ENCODE data around the gene ANKRD33. TPM values are rescaled to one million over a fixed set of nuclear protein-coding genes. Genes with fewer than 3 reads are reported as not detected.

ANKRD33 gene
- total RNA-seq, 1 donor from 2014 or later = 0.22 TPM

DNA sequence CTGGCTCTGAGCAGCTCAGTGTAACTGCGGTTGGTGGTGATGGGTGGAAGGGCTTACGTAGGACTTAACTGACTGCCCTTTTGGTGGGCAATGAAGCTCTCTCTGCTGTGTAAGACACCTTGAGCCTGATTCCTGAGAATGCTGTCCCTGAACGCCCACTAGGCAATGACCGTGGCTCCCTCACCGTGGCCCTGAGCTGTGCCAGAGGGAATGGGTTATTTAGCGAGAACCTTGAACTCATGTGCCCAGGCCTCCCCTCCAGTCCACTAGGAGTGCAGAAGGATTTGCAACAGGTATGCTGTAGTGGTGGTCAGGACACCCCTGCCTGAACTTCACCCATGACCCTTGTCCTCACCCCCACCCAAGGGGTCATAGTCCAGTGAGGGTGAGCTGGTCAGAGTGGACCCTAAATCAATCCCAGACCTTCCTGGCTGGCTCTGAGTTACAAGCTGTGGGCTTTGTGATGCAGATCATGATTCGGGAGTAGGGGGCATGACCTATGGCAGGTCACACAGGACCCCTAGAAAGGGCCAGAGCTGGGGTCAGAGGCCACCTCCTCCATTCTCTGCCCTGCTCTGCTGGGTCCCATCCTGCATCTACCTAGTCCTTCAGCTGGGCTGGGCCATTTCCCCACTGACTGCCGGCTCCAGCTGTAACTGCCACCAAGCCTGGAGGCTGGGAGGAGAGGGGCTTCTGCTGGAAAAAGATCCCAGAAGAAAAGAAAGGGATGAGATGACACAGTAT, 14.5 kb upstream of the ANKRD33 start:
- H3K9me3 Mint-ChIP-seq = no peaks in the 10 kb centered on the region
- H3K4me1 Mint-ChIP-seq = peaks cover 42% of the 10 kb centered on the region
- DNase-seq (ENCODE audit: low spot score in 2 of 2, unreplicated experiment in 2 of 2) = no peak
- H3K4me3 Mint-ChIP-seq = no peak overlapping the region
- peaks cover 12% of the 10 kb centered on the region for H3K27me3 Mint-ChIP-seq (ENCODE audit: low read depth)
- TF ChIP-seq, protein P1, sequence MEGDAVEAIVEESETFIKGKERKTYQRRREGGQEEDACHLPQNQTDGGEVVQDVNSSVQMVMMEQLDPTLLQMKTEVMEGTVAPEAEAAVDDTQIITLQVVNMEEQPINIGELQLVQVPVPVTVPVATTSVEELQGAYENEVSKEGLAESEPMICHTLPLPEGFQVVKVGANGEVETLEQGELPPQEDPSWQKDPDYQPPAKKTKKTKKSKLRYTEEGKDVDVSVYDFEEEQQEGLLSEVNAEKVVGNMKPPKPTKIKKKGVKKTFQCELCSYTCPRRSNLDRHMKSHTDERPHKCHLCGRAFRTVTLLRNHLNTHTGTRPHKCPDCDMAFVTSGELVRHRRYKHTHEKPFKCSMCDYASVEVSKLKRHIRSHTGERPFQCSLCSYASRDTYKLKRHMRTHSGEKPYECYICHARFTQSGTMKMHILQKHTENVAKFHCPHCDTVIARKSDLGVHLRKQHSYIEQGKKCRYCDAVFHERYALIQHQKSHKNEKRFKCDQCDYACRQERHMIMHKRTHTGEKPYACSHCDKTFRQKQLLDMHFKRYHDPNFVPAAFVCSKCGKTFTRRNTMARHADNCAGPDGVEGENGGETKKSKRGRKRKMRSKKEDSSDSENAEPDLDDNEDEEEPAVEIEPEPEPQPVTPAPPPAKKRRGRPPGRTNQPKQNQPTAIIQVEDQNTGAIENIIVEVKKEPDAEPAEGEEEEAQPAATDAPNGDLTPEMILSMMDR (IDR thresholded peaks at IDR 0.05; ENCODE audit: unreplicated experiment) = no peak
- H3K36me3 Mint-ChIP-seq = no peaks in the 10 kb centered on the region
- no peak overlapping the region for H3K27ac Mint-ChIP-seq

DNA sequence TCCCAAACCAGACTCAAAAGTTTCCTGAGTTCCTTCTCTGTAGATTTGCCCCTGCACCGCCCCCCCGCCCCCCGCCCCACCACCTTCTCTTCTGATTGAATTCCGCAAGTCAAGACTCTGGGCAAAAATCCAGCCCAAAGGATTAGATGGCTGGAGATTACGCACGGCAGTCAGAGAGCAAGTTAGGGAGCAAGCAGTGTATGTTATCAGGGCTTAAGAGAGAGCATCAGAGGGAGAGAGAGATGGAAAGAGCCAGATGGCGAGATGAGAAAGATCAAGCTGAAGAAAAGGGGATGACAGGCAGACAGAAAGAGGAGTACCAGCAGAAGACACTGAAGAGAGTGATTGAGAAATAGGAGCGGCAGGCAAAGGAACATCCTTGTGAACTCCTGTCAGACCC, 13.9 kb upstream of the ANKRD33 start:
- no peak overlapping the region for H3K4me3 Mint-ChIP-seq
- H3K27ac Mint-ChIP-seq = peak overlapping the region; percentile 19
- H3K27me3 Mint-ChIP-seq (ENCODE audit: low read depth) = peaks cover 6% of the 10 kb centered on the region
- H3K36me3 Mint-ChIP-seq = no peaks in the 10 kb centered on the region
- H3K4me1 Mint-ChIP-seq = peaks cover 36% of the 10 kb centered on the region
- TF ChIP-seq, protein P1 (IDR thresholded peaks at IDR 0.05; ENCODE audit: unreplicated experiment) = no peak
- no peaks in the 10 kb centered on the region for H3K9me3 Mint-ChIP-seq
- DNase-seq (ENCODE audit: low spot score in 2 of 2, unreplicated experiment in 2 of 2) = no peak

DNA sequence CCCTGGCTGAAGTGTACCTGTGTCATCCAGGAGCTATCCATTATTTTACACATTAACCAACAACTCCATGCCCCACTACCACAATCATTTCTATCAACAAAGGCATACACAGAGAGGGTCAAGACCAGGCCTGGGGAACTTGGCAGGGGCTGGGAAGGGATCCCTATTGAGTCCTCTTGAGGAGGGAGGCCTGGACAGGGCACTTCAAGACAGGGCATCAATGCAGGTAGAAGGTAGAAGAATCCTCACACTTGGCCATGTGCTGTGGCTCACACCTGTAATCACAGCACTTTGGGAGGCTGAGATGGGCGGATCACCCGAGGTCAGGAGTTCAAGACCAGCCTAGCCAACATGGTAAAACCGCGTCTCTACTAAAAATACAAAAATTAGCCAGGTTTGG, 13.4 kb upstream of the ANKRD33 start:
- Mint-ChIP-seq H3K4me3 (no peak overlapping the region), H3K4me1 (peaks cover 34% of the 10 kb centered on the region), H3K9me3 (no peaks in the 10 kb centered on the region), H3K36me3 (no peaks in the 10 kb centered on the region), H3K27ac (no peak overlapping the region), H3K27me3 (ENCODE audit: low read depth) (peaks cover 6% of the 10 kb centered on the region)
- DNase-seq (ENCODE audit: low spot score in 2 of 2, unreplicated experiment in 2 of 2) = no peak
- TF ChIP-seq, protein P1 (IDR thresholded peaks at IDR 0.05; ENCODE audit: unreplicated experiment) = no peak

DNA sequence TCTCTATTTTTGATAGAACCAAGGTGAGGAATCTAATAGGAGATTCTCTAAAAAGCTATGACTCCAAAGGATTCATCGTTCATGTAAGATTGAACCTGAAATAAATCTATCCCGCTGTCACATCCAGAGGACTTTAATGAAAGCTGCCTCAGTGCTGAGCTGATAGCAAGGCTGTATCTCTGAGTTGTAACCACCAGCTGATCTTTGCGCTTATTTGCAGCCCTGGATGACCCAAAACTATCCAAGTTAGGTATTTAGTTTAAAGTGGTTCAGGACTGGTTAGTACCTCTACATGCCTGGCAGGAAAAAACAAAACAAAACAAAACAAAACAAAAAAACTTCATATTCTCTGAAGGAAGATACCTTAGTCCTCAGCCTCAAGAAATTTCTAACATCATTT, 8.8 kb upstream of the ANKRD33 start:
- DNase-seq (ENCODE audit: low spot score in 2 of 2, unreplicated experiment in 2 of 2) = no peak
- Mint-ChIP-seq H3K27ac (no peak overlapping the region), H3K4me3 (no peak overlapping the region), H3K9me3 (no peaks in the 10 kb centered on the region), H3K27me3 (ENCODE audit: low read depth) (no peaks in the 10 kb centered on the region), H3K4me1 (peaks cover 3% of the 10 kb centered on the region), H3K36me3 (no peaks in the 10 kb centered on the region)
- TF ChIP-seq, protein P1 (IDR thresholded peaks at IDR 0.05; ENCODE audit: unreplicated experiment) = no peak

DNA sequence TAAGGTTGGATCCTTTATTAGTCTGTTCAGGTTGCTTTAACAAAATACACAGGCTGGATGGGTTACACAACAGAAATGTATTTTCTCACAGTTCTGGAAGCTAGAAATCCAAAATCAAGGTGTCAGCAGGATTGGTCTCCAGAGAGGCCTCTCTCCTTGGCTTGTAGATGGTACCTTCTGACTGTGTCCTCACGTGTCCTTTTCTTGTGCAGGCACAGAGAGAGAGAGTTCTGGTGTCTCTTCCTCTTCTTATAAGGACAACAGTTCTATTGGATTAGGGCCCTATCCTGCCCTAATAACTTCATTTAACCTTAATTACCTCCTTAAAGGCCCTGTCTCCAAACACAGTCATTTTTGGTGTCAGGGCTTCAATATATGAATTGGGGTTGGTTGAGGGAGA, 4.6 kb upstream of the ANKRD33 start:
- Mint-ChIP-seq H3K4me3 (no peak overlapping the region), H3K27me3 (ENCODE audit: low read depth) (peaks cover 5% of the 10 kb centered on the region), H3K36me3 (no peaks in the 10 kb centered on the region), H3K9me3 (no peaks in the 10 kb centered on the region), H3K27ac (no peak overlapping the region), H3K4me1 (peaks cover 11% of the 10 kb centered on the region)
- no peak for DNase-seq (ENCODE audit: low spot score in 2 of 2, unreplicated experiment in 2 of 2)
- TF ChIP-seq, protein P1 (IDR thresholded peaks at IDR 0.05; ENCODE audit: unreplicated experiment) = no peak

Data from mesothelial cell of epicardium (in vitro differentiated cells).